Measurements from ENCODE around the gene OTOGL.
A peak's percentile ranks its signal among the peaks of the same experiment; 100 is the strongest.
"Not testable (repeated sequence)": the region's sequence is repeated elsewhere in the genome, so short reads cannot be mapped to it uniquely, and the experiment has no call there.

The OTOGL gene

GRCh38 chr12:80135624-80136023, 36.3 kb downstream of the OTOGL start:
- no peak for DNase-seq

GRCh38 chr12:80140005-80140404, 40.7 kb downstream of the OTOGL start:
- no peak for DNase-seq

- DNase-seq = no peak
Measured at GRCh38 chr12:80142640-80143039, 43.3 kb downstream of the OTOGL start.

GRCh38 chr12:80143537-80143936, 44.2 kb downstream of the OTOGL start:
- no peak for DNase-seq

- DNase-seq = not testable (repeated sequence)
Measured at GRCh38 chr12:80149547-80150313, 50.4 kb downstream of the OTOGL start.

- no peak for DNase-seq
Measured at GRCh38 chr12:80151131-80151530, 51.8 kb downstream of the OTOGL start.

- DNase-seq = no peak
Measured at GRCh38 chr12:80154261-80154660, 54.9 kb downstream of the OTOGL start.

GRCh38 chr12:80156306-80156705, 57.0 kb downstream of the OTOGL start:
- no peak for DNase-seq

- no peak for DNase-seq
Measured at GRCh38 chr12:80157645-80158044, 58.3 kb downstream of the OTOGL start.

GRCh38 chr12:80161612-80162011, 62.3 kb downstream of the OTOGL start:
- no peak for DNase-seq

GRCh38 chr12:80162177-80162576, 62.8 kb downstream of the OTOGL start:
- no peak for DNase-seq

- DNase-seq = no peak
Measured at GRCh38 chr12:80165746-80166145, 66.4 kb downstream of the OTOGL start.

- no peak for DNase-seq
Measured at GRCh38 chr12:80166751-80167150, 67.4 kb downstream of the OTOGL start.

GRCh38 chr12:80168936-80169335, 69.6 kb downstream of the OTOGL start:
- no peak for DNase-seq

GRCh38 chr12:80170915-80171314, 71.6 kb downstream of the OTOGL start:
- DNase-seq = no peak

GRCh38 chr12:80173083-80173864, 73.9 kb downstream of the OTOGL start:
- no peak for DNase-seq

- DNase-seq = no peak
Measured at GRCh38 chr12:80175307-80175930, 76.1 kb downstream of the OTOGL start.

- DNase-seq = no peak
Measured at GRCh38 chr12:80176706-80177105, 77.4 kb downstream of the OTOGL start.

- DNase-seq = no peak
Measured at GRCh38 chr12:80178846-80179245, 79.5 kb downstream of the OTOGL start.

- DNase-seq = no peak
Measured at GRCh38 chr12:80183939-80184338, 84.6 kb downstream of the OTOGL start.

- no peak for DNase-seq
Measured at GRCh38 chr12:80184926-80185325, 85.6 kb downstream of the OTOGL start.

- peak; percentile 40 for DNase-seq
Measured at GRCh38 chr12:80186727-80187217, 87.4 kb downstream of the OTOGL start.

GRCh38 chr12:80187660-80188090, 88.3 kb downstream of the OTOGL start:
- DNase-seq = peak; percentile 37

All from right kidney (tissue), 1 donor.